Right kidney (tissue), 1 donor: ENCODE results near the gene MGST3.
A peak's percentile ranks its signal among the peaks of the same experiment; 100 is the strongest.
"Not testable (repeated sequence)": the region's sequence is repeated elsewhere in the genome, so short reads cannot be mapped to it uniquely, and the experiment has no call there.

Experiments
- DNase-seq: peaks from one replicate; pipeline ENCODE4 v3.0.0-alpha.2; 2016

MGST3 gene

DNA sequence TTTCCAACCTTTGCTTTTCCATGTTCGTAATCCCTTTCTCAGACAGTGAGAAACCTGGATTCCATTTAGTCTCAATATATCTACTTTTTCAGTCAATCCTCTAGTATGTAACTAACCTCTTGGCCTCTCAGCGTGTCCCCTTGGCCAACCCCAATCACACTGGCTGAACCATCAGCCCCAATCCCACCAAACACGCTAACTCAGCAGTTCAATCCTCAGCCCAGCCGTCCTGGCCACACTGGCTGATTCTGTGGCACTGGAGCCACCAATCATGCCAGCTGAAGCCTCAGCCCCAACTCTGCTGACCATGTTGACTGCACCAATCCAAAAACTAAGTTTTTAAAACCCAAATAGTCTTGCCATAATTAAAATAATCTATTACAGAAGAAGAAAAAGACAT is 6.6 kb upstream of the MGST3 start:
- DNase-seq: no peak

DNA sequence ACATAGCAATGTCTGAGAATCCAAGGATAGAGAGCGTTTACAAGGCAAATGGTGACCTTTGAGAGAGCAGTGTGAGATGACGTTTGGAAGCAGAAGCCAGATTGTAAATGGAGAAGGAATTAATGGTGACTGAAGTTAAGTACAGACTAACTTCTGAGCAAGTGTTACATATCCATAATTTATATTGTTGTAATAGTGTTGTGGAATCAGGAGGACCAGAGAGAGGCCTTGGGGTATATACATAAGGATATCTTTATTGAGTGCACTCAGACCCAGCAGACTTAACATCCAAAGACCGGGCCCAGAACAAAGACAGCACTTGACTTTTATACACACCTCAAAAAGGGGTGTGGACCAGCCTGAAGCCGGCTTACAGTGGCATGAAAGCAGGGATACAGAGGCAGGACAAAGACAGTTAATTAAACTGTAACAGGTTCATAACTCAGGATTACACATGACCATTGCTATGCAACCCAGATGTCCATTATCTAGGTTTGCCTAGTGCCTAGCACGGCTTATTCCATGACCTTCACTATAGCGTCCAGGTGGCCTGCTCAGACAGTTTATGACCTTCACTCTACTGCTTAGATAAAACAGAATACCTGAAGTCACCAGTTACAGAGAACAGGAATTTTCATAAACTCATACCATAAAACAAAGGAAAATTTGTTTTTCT is 2.7 kb upstream of the MGST3 start:
- no peak for DNase-seq

DNA sequence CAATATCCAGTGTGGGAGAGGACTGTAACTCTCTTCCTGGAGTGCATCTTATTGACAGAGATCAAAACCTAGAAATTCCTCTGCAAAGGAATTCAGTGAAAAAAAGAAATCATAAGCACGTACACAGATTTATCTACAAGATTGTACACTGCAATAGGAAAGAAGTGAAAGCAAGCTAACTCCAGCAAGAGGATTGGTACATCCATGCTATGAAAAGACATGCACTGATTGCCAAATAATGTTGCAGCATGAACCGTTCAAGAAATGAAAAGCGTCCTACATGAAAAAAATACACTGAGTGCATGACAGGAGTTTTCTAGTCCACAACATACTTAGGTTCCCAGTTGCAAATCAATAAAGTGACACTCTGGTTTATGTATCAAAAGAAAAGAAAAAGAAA is 1.9 kb upstream of the MGST3 start:
- no peak for DNase-seq

DNA sequence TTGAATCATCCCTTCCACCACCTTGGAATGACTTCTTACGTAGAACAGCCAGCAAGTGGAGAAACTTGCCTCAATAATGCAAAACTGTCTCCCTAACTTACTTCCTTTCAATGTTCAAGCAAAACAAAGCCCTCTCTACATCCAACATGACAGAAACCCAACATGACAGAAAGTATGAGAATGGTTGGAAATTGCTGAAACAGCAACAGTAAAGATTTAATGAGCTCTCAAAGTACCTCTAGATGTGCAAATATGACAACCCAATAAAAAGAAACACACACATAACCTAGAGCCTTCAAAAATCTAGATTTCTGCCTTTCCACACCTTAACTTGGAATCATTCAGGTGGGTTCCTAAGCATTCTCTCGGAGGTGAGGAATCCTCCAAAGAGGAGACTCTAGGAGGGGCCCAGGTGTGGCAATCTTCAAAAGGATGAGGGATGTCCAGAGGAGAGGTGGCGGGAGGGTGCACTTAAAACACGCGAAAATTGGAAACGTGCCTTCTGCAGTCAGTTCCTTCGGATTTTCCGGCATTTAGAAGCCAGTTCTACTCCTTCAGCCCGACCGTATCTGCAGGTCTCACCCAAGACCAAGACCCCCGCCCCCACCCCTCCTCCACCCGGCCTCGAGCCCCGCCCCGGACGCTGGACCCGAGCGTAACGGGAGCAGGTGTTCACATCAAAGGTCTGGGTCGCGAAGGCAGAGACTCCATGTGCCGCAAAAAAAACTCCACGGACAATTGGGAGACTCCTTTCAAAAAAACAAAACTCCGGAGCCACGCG is 996 bp upstream of the MGST3 start:
- peak; percentile 34 for DNase-seq

DNA sequence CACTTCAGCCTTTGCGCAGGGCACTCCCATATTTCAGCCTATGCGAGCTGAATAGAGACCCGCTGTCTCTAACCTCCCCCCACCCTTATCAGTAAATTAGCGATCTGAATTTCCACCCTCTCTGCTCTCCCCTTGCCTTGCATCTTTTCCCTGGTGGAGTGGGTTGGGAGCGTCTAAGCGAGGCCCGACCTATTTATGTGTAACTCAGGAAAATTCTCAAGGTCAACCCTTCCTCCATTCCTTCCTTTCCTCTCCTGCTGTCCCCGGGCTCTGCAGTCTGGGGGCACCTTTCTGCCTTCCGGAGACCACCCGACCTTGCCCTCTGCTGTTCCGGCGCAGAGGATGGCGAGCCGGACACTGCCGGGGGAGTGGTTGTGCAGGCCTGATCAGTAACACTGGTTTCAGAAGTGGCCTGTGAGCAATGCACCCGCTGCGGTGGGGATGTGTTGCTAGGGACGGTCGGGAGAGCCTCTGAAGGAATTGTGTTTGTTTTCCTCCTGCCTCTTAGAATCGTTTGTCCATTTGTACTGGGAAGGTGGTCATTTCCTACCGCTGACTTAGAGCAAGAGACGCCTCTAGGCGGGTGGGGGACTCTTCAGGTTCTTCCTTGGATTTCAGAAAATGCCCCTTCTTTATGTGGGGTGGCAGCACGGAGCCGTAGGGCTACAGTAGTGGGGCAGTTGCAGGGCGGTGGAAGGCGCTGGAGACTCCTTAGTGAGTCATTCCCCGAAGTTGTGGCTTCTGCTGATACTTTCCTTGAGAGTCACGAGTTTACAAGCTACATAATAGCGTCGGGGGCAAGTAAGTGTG is 513 bp downstream of the MGST3 start:
- peak; percentile 77 for DNase-seq

DNA sequence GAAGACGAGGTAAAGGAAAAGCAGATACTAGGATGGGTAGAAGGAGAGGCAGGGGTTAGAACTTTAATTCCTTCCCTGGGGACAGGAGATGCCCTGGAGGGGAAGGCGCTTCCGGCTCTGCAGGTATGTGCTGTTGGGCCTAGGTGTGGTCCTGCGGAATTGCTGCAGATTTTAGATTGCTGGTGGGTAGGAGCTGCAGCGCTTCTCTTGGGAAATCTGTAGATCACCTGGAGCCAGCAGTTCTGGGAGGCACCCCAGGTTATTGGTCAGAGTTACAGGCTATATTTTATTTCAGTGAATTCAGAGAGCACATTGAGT is 1.1 kb downstream of the MGST3 start:
- DNase-seq: no peak

DNA sequence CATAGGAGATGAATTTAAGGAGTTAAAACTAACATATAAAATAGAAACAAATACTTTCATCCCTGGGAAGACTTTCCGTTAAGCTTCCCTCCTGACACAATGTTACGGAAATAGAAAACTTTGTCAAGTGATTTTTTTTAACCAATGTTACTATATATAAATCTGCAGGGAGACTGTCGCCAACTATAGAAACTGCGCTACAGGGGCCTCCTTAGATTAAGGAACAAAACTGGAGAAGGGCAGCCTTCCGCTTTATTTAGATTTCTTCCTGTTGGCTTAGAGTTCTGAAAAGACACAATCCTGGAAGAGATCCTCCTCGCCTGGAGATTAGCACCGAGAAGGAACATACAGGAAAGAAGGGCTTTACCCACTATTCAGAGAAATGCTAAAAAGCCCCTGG is 1.5 kb downstream of the MGST3 start:
- DNase-seq: no peak

DNA sequence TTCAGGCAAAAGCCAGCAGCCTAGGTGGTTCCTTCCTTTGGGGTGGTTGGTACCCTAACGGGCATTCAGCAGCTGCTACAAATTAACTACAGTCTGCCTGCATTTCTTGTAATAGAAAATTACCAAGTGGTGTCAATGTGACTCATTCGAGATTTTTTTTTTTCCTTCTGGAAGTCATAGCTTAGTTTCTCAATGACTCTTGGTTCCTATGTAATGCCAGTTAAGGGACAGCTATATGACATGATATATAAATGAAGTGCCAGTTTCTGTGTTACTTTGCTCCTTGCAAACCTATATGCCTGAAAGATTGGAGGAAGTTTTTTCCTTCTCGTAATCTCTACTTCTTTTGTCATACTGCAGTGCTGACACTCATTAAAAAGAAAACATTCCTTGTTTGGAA is 2.6 kb downstream of the MGST3 start:
- DNase-seq: no peak

DNA sequence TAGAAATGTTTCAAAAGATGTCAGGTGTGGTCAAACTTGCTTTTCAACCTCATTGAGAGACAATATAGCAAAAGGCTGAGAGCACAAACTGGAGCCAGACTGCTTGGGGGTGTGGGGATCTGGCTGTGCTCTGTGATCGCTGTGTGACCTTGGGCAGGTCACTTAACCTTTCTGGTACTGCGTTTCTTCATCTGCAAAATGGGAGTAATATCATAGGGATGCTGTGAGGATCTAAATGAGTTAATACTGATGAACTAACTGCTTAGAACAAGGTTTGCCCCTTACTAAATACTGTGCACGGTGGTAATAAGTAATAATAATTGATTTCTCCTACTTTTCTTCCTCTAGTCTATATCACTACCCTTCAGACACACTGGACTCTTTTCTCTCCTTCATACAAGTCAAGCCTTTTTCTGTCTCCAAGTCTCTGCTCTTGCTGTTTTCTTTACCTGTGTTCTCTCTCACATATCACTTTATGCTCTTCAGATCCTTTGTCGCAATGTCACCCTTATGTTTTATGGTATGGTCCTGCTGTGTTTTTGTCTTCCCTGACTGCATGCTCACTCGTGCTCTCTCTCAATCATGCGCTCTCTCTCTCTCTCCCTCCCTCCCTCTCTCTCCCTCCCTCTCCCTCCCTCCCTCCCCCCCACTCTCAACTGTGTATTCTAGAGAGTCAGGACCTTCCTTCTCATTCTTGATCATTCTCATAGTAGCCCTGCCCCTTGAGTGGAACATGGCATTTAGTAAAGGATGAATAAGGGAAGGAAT is 3.3 kb downstream of the MGST3 start:
- DNase-seq: no peak

DNA sequence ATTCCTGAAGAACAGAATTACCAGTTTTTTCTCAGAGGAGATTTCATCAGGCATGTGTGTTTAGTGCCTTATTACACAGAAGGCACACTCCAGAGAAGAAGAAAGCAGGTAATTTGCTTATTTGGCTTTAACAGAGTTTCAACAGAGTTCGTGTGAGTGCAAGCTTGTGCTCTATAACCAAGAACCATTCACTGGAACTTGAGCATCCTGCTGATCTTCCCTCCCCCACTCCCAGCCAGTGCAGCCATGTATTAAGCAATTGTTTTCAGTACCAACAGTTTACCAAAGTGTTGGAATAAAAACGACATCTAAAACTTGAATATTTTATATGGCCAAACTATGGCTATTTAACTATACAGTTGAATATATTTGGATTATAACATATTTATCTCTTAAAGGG is 4.3 kb downstream of the MGST3 start:
- DNase-seq: no peak

DNA sequence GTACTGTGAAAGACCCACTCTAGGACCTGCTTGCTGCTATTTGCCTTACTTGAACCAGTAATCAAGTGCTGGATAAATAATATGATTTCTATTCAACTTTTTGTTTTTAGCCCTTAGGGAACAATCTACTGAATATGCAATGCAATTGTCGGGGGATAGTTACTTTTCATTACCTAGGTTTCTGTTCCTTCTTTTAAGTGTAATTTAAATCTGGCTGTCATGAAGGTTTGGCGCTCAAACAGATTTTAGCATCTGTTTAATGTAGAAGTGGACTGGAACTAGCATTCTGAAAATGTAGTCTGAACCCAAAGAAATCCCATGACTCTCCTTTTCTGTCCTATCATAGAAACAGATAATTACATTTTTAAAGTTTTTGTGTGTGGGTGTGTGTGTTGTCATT is 4.8 kb downstream of the MGST3 start:
- DNase-seq: no peak

DNA sequence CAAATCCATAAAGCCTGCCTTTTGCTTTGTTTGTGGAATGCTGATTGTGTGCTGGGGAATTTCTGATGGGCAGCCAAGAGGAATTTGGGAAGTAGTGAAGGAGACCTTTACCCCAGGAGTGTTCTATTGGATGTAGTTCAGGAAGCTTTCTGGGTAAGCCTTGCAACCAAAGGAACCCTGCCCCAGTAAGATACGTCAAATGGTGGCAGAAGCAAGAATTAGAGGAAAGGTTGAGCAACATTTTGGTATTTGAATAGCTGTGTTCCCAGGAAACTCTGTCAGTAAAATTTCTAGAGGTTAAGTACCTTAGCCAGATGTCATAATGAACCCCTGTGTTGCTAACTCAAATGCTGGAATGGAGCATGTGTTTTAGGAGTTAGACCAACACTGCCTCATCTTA is 6.4 kb downstream of the MGST3 start:
- DNase-seq: no peak

DNA sequence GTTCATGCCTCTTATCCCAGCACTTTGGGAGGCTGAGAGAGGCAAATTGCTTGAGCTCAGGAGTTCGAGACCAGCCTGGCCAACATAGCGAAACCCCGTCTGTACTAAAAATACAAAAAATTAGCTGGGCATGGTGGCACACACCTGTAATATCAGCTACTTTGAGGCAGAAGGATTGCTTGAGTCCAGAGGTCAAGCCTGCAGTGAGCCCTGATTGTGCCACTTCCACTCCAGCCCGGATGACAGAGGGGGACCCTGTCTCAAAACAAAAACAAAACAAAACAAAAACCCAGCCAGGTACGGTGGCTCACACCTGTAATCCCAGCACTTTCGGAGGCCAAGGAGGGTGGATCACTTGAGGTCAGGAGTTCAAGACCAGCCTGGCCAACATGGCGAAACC is 7.2 kb downstream of the MGST3 start:
- DNase-seq: not testable (repeated sequence)

DNA sequence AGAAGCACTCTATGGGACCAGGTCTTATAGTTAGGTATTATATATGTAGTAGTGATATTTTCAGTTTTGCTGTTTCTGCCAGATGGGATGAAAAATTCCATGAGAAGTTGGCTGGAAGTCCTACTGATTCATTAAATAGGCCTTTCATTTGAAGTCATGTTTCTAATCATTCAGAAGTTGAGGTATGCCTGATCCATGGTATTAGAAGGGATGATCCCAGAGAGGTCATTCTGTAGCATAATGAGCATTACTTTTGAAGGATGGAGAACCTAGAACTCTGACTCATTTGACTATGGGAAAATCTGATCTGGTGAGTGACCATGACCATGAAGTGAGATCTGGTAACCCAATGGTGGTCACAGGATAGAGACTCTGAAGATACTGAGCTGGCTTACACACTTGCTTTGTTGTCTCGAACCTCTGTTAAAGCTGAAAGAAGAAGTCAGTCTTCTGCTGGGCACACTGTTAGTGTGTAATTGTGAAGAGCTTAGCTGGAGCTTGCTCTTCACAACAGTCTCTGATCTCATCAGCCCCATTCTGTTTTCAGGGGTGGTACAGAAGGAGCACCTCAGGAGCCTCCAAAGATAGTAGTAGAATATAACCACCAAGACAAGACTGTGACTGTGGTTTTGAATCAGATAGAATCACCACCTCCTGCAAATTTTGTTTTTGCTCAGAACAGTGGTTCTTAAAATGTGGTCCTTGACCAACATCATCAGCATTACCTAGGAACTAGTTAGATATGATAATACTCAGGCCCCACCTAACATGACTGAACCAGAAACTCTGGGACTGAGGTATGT is 9.0 kb downstream of the MGST3 start:
- no peak for DNase-seq

DNA sequence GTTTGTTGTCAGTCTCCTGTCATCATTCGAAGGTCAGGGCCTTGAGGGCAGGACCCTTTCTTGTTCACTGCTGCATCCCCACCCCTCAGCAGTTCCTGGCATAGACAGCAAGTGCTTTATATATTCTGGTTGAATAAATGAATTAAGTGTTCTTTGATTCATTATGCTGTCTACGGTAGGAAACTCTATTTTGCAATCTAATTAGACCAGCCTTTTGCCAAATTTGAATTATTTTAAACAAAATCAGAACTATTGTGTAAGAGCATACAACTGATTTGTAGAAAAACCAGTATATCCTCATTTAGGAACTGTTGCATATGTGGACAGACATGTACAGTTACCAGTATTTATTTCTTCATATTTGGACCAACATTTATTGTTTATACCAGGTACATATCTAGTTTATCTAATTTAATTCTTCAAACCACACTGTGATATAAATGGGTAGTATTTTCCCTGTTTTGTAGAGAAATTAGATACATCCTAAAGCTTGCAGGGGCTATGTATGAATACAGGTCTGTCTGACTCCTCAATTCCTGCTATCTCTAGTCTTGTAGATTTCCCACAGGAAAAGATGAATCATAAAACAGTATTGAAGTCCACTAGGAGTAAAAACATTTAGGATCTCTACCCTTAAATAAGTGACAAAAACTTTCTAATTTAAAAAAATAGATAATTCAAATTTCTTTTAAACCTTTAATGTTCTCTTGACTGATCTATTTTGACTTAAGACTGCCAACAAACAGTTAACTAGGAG is 10.4 kb downstream of the MGST3 start:
- DNase-seq: no peak

DNA sequence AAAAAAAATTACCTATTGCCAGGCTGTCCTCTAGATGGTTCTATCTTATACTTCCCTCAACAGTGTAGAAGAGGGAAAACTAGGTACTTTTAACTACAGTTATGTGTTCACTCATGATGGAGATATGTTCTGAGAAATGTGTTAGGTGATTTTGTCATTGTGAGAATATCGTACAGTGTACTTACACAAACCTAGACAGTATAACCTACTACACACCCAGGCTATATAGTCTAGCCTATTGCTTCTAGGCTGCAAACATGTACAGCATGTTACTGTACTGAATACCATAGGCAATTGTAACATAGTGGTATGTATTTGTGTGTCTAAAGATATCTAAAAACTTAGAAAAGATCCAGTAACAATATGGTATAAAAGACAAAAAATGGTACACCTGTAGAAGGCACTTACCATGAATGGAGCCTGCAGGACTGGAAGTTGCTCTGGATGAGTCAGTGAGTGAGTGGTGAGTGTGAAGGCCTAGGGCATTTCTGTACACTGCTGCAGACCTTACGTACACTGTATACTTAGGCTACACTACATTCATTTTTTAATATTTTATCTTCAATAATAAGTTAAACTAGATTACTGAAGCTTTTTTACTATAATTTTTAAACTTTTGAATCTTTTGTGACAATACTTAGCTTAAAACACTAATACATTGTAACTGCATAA is 13.2 kb downstream of the MGST3 start:
- no peak for DNase-seq

DNA sequence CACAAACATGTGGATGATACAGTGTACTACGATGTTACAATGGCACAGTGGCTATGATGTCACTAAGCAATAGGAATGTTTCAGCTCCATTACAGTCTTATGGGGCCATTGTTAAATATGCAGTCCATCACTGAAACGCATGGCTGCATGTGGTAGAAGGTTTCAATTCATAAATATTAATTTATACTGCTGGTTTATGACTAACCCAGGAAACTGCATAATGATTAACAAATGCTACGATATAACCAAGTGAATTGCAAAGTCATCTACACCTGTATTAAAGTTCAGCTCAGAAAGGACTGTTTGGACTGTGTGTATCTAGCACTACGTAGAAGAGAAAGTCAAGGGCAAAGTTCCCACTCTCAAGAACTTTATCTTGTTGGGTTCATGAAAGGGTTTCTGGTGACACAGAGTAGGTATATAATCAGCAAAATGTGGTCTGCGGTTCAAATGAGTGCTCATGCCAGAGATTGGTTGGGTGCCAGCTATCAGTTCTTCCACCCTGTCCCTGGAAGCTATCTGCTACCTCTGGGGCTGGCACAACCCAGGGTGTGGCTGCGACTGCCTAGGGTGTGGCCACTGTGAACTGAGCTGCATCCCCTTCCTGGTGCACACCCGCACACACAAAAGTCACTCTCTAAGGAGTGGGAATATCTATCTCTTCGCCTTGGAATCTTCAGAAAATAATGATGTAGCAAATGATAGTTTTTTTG is 14.8 kb downstream of the MGST3 start:
- DNase-seq: no peak

DNA sequence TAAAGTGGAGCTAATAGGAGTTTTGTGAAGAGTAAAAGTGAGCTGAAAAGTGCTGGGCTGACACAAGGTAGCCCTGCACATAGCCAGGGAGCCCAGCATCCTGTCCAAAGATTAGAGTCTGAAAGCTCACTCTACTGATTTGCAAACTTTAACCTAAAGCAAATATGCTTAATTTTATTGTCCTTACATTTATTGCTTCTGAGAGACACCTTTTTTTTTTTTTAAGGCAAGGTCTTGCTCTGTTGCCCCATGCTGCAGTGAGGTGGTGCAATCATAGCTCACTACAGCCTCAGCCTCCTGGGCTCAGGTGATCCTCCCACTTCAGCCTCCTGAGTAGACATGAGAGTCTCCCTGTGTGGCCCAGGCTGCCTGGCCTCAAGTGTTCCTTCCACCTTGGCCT is 16.5 kb downstream of the MGST3 start:
- DNase-seq: no peak

DNA sequence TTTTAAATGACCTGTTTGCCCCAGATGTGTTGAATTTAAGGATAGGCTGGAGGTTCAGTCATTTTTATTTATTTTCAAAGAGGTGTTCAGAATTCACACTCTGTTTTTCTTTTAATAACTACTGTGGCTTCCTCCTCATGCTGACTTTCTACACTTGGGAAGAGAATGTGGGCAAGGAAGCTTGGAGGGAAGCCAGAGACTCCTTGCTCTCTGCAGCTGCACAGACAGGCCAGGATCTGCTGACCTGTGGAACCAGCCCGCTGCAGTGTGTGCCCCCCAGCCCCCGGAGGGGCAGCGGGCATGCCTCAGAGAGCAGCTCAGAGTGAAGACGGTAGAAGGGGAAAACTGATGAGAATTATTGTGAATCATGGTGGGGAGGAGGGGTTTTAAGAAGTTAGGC is 16.9 kb downstream of the MGST3 start:
- no peak for DNase-seq
